ENCODE measurements around the gene SCD5. TPM values are rescaled to one million over a fixed set of nuclear protein-coding genes. Genes with fewer than 3 reads are reported as not detected.

SCD5 gene
- total and polyA plus RNA-seq, 2 donors (not counting 1 experiment from before 2014, with no cell fraction given): 0.03 TPM; not detected in 1

- Mint-ChIP-seq H3K27me3 (peaks cover 11% of the 10 kb centered on the region), H3K27ac (no peak overlapping the region), H3K4me1 (no peaks in the 10 kb centered on the region), H3K9me3 (ENCODE audit: insufficient read depth) (no peaks in the 10 kb centered on the region), H3K4me3 (no peak overlapping the region)
- WGBS (ENCODE audit: insufficient coverage): 17% methylated on average over 2 of the region's 9 CpGs
- intact Hi-C loops (cut with micrococcal nuclease): no loop called here
- CTCF ChIA-PET: no interaction called here
- Histone ChIP-seq H3K79me2 (ENCODE audit: control insufficient read depth, insufficient read depth, low read length) (no peaks in the 10 kb centered on the region), H3K27me3 (replicated peaks in 1 of 4; ENCODE audit: control extremely low read depth in 1 of 4, control insufficient read depth in 3 of 4, insufficient read depth in 4 of 4, low read length in 3 of 4) (no peaks in the 10 kb centered on the region), H3K27ac (ENCODE audit: low read length in 2 of 2) (no peak overlapping the region), H3K4me2 (replicated peaks; ENCODE audit: low read depth, low read length, poor library complexity, severe bottlenecking) (no peak overlapping the region), H3K4me1 (ENCODE audit: control insufficient read depth in 2 of 2, insufficient read depth in 2 of 2, low read length in 2 of 2) (no peaks in the 10 kb centered on the region), H3K9me3 (ENCODE audit: control extremely low read depth in 1 of 3, control insufficient read depth in 2 of 3, insufficient read depth in 1 of 3, low read length in 2 of 3) (no peaks in the 10 kb centered on the region), H3K9ac (ENCODE audit: low read length) (no peak overlapping the region), H3K4me3 (ENCODE audit: control extremely low read depth in 1 of 5, extremely low read depth in 1 of 5, insufficient read depth in 1 of 5, low read depth in 2 of 5, low read length in 4 of 5) (no peak overlapping the region), H4K20me1 (ENCODE audit: control insufficient read depth, insufficient read depth, low read length, poor library complexity, severe bottlenecking) (no peaks in the 10 kb centered on the region), H3K36me3 (replicated peaks in 1 of 2; ENCODE audit: control extremely low read depth in 1 of 2, control insufficient read depth in 1 of 2, extremely low read depth in 1 of 2, insufficient read depth in 2 of 2, low read length in 1 of 2) (no peaks in the 10 kb centered on the region), H2AFZ (ENCODE audit: insufficient read depth, low read depth, low read length, poor library complexity, severe bottlenecking) (no peak overlapping the region)
- DNase-seq (no peak), ATAC-seq (ENCODE audit: low read depth) (no peak)
- POLR2A ChIA-PET: no interaction called here
- no peak for TF ChIP-seq CTCF (IDR thresholded peaks at IDR 0.05)
- TF ChIP-seq EZH2 (IDR thresholded peaks at IDR 0.05; ENCODE audit: borderline replicate concordance, insufficient read depth, low read depth, low read length, poor library complexity, severe bottlenecking): no peak
Measured at GRCh38 chr4:82680834-82681233, 117.8 kb downstream of the SCD5 start.

DNA sequence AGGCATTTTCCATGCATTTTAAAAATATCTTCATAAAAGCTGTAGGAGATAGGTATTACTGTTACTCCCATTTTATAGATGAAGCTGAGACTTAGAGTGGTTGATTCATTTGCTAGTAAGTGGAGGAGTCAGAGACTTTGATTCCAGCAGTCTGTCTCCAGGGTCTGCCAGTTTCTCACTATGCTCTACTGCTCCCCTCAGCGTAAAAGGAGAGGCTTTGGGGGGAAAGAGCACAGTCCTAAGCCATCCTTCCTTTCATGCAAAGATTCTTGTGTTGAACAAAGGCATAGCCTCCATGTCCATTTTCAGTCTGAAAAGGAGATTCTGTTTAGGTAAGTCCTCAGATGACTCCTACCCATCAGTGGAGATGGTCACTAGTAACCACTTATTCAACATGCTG lies 119.1 kb downstream of the SCD5 start:
- WGBS (ENCODE audit: insufficient coverage): no CpG with 5 or more reads among the region's 1 CpG
- Histone ChIP-seq H3K4me3 (ENCODE audit: control extremely low read depth in 1 of 5, extremely low read depth in 1 of 5, insufficient read depth in 1 of 5, low read depth in 2 of 5, low read length in 4 of 5) (no peak overlapping the region), H2AFZ (ENCODE audit: insufficient read depth, low read depth, low read length, poor library complexity, severe bottlenecking) (no peak overlapping the region), H3K79me2 (ENCODE audit: control insufficient read depth, insufficient read depth, low read length) (no peaks in the 10 kb centered on the region), H3K9me3 (ENCODE audit: control extremely low read depth in 1 of 3, control insufficient read depth in 2 of 3, insufficient read depth in 1 of 3, low read length in 2 of 3) (no peaks in the 10 kb centered on the region), H3K4me2 (replicated peaks; ENCODE audit: low read depth, low read length, poor library complexity, severe bottlenecking) (no peak overlapping the region), H3K9ac (ENCODE audit: low read length) (no peak overlapping the region), H3K4me1 (ENCODE audit: control insufficient read depth in 2 of 2, insufficient read depth in 2 of 2, low read length in 2 of 2) (no peaks in the 10 kb centered on the region), H3K36me3 (replicated peaks in 1 of 2; ENCODE audit: control extremely low read depth in 1 of 2, control insufficient read depth in 1 of 2, extremely low read depth in 1 of 2, insufficient read depth in 2 of 2, low read length in 1 of 2) (no peaks in the 10 kb centered on the region), H4K20me1 (ENCODE audit: control insufficient read depth, insufficient read depth, low read length, poor library complexity, severe bottlenecking) (no peaks in the 10 kb centered on the region), H3K27ac (ENCODE audit: low read length in 2 of 2) (no peak overlapping the region), H3K27me3 (replicated peaks in 1 of 4; ENCODE audit: control extremely low read depth in 1 of 4, control insufficient read depth in 3 of 4, insufficient read depth in 4 of 4, low read length in 3 of 4) (no peaks in the 10 kb centered on the region)
- ATAC-seq (ENCODE audit: low read depth) (no peak), DNase-seq (no peak)
- intact Hi-C loops (cut with micrococcal nuclease): no loop called here
- Mint-ChIP-seq H3K27me3 (peaks cover 5% of the 10 kb centered on the region), H3K4me3 (no peak overlapping the region), H3K27ac (no peak overlapping the region), H3K4me1 (no peaks in the 10 kb centered on the region), H3K9me3 (ENCODE audit: insufficient read depth) (no peaks in the 10 kb centered on the region)
- TF ChIP-seq EZH2 (IDR thresholded peaks at IDR 0.05; ENCODE audit: borderline replicate concordance, insufficient read depth, low read depth, low read length, poor library complexity, severe bottlenecking): no peak
- no peak for TF ChIP-seq CTCF (IDR thresholded peaks at IDR 0.05)
- ChIA-PET CTCF (no interaction called here), POLR2A (no interaction called here)

All from B cell (primary cell).